GM18867 (cell line): ENCODE measurements around the gene CKS2.
"Not testable (repeated sequence)": the region's sequence is repeated elsewhere in the genome, so short reads cannot be mapped to it uniquely, and the experiment has no call there.

Experiments used
- ATAC-seq: cut with Tn5 transposase; IDR thresholded peaks from one replicate; pipeline ENCODE4 v1.9.1; 2021; ENCODE audit warnings: mild to moderate bottlenecking, moderate library complexity; ENCODE audit not compliant: unreplicated experiment

The CKS2 gene

DNA sequence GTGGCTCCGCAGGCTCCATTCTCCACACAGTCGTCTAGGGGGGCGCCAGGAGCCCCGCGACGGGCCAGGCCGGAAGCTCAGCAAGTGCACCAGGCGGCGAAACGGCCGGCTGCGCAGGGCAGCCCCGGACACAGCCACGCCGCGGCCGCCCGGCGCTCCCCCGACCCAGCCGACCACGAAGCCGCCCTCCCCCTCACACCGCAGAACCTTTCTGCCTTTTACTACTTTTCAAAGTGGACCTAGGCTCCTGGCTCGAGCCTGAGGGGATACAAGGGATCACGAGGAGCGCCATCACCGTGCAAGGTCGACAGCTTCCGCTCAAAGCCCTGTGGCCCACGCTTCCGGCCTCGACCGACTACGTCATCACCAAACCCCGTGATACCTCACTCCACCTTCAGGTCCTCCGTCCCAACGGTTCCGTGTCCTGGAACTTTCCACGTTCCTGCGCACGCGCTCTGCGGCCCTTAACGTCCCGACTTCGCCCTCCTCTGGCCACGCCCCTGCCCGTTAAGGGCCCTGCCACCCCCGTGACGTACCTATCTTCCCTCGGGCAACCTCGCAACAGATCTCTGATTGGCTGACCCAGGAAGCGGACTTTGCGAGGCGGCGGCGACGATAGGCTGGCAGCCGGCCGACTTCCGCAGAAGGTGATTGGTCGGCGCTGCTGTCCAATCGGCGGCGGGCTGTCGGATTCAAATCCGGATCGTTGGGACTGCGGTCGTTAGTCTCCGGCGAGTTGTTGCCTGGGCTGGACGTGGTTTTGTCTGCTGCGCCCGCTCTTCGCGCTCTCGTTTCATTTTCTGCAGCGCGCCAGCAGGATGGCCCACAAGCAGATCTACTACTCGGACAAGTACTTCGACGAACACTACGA lies at the start of gene CKS2:
TSS of gene CKS2 (plus strand) at position 721 of the 871 bp plus-strand sequence. CDS start at position 819, 98 bp downstream.
- ATAC-seq, result peak; percentile 88

DNA sequence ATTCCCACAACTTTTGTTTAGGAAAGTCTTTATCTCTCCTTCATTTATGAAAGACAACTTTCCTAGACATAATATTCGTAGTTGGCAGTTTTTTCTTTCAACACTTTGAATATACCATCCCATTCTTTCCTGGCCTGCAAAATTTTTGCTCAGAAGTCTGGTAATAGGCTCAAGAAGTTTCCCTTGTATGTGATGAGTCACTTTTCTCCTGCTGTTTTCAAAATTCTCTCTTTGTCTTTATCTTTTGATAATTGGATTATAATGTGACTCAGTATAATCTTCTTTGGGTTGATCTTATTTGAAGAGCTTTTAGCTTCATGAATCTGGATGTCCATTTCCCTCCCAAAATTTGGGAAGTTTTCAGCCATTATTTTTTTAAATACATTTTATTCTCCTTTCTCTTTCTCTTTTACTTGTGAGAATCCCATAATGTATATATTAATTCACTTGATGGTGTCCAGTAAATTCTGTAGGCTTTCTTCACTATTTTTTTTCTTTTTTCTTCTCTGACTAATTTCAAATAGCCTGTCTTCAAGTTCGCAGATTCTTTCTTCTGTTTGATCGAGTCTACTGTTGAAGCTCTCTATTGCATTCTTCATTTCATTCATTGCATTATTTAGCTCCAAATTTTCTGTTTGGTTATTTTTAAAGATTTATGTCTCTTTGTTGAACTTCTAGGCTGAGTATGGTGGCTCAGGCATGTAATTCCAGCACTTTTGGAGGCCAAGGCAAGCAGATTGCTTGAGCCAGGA lies 37.3 kb upstream of the CKS2 start:
- ATAC-seq, result no peak

DNA sequence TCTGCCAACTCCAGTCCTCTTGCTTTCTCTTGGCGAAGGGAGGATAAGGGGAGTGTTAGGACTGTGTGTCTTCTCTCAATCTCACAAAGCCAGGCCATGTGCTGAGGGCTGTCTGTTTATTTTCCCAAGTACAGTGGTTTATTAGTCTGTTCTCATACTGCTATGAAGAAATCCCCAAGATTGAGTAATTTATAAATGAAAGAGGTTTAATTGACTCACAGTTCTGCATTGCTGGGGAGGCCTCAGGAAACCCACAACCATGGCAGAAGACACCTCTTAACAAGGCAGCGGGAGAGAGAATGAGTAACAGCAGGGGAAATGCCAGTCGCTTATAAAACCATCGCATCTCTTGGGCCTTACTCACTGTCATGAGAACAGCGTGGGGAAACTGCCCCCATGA lies 36.2 kb upstream of the CKS2 start:
- ATAC-seq, result no peak

DNA sequence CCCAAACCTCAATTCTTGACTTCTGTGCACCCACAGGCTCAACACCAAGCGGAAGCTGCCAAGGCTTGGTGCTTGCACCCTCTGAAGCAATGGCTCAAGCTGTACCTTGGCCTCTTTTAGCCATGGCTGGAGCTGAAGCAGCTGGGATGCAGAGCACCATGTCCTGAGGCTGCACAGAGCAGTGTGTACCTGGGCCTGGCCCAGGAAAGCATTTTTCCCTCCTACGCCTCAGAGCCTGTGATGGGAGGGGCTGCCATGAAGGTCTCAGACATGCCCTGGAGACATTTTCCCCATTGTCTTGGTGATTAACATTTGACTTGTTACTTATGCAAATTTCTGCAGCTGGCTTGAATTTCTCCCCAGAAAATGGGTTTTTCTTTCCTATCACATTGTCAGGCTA lies 35.0 kb upstream of the CKS2 start:
- ATAC-seq, result not testable (repeated sequence)

DNA sequence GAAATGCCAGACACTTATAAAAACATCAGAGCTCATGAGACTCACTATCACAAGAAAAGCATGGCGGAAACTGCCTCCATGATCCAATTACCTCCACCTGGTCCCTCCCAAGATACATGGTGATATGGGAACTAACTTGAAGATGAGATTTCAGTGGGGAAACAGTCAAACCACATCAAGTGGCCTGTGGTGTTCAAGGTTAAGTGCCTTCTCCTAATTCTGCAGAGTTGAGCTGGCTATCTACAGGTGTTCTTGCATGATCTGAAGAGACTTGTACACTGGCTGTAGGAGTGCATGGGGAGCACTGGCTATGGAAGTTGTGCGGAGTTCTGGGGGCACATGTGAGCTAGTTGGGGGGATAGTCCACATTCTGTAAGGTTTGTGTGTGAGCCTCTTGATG lies 34.0 kb upstream of the CKS2 start:
- ATAC-seq, result no peak

DNA sequence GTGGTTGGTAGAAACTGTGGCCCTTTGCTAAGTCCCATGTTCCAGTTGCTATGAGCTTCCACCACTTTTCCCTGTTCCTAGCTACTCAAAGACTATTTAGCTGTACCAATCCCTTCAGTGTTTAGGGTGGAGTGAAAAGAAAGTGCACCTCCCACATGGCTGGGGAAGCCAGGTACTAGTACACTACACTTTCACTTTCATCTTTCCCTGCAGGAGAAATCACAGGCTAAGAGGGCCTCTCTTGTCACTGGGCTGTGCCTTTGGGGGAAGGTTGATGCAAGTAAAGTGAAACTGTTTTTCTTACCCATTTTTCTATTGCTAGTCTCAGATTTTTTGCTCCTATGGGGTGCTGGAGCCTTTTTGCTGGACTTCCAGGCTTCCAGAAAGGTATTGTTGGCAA lies 33.5 kb upstream of the CKS2 start:
- ATAC-seq, result no peak

DNA sequence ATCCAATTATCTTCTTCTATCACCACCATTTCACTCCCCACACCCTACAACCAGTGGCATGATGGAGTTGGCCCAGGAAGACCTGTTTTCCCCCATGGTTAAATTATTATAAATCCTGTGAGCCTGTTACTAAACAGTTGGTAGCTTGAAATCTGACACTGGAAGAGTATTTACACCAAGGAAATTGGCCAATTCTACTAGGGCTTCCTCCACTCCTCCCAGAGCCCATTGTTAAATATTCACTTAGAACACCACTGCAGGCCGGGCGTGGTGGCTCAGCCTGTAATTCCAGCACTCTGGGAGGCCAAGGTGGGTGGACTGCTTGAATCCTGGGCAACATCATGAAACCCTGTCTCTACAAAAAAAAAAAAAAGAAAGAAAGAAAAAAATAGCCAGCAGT lies 32.4 kb upstream of the CKS2 start:
- no peak for ATAC-seq

DNA sequence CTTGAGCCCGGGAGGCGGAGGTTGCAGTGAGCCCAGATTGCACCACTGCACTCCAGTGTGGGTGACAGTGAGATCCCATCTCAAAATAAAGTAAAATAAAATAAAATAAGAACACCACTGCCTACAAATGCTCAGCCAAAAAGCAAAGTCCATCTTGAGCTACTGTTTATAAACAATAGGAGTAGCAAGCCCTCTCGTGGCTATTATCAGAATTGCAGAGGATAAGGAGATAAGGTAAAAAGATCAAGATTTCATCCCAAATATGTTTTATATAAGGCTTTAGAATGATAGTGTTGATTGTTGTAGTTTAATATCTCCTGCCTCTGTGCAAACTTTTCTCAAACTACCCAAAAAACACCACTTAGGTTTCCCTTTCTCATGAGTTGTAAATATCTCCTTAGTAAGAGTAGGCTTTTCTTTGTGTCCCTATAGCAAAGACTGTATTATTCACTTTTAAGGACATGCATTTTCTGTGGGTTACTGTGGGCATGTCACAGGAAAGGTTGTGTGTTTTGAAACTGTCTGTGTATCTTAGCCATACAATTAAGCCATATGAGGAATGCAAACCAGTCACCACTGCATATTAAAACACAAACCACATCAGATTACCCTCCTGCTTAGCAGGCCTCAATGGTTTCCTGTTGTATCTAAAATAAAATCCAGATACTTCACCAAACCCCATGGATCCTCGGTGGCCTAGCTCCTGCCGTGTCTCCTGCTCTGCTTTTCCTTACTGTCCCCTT lies 31.8 kb upstream of the CKS2 start:
- no peak for ATAC-seq

DNA sequence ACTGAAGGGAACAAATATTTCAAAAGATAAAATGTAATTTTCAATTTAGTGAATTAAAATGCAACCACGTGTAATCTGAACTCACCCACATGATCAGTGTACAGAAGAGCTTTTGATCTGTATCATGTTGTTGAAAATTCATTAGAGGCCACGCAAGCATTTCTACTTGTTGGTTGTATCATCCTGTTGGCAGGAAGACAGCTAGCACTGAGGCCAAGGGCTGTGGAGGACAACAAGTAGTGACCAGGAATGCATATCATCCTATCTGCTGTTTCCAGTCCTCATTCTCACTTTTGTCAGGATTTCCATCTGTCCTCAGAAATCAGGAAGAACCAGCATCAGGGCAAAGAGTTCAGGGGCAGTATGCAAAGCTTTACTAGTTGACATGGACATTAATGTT lies 29.9 kb upstream of the CKS2 start:
- no peak for ATAC-seq

DNA sequence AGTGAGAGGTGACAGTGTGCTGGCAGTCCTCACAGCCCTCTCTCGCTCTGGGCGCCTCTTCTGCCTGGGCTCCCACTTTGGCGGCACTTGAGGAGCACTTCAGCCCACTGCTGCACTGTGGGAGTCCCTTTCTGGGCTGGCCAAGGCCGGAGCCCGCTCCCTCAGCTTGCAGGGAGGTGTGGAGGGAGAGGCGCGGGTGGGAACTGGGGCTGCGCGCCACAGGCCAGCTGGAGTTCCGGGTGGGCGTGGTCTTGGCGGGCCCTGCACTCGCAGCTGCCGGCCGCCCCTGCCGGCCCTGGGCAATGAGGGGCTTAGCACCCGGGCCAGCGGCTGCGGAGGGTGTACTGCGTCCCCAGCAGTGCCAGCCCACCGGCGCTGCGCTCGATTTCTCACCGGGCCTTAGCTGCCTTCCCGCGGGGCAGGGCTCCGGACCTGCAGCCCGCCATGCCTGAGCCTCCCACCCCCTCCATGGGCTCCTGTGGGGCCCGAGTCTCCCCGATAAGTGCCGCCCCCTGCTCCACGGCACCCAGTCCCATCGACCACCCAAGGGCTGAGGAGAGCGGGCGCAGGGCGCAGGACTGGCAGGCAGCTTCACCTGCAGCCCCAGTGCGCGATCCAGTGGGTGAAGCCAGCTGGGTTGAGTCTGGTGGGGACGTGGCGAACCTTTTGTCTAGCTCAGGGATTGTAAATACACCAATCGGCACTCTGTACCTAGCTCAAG lies 28.6 kb upstream of the CKS2 start:
- not testable (repeated sequence) for ATAC-seq

DNA sequence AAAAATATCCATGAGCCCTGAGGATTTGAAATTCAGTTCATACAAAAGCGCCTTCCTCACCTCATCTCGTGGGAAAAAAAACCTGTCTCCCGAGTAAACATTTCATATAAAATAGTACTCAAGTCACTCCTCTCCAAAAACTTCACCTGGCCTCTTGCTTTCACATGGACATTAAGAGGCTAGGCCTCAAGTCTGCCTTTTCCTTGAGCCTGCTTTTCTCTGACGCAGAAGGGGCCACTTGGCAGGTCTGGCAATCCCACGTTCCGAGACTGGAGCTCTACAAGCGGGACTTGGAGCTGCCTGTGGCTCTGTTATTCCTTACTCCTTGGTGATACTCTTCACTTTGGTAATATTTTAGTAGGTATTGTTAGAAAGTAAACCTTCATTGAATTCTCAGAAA lies 26.9 kb upstream of the CKS2 start:
- ATAC-seq, result no peak

DNA sequence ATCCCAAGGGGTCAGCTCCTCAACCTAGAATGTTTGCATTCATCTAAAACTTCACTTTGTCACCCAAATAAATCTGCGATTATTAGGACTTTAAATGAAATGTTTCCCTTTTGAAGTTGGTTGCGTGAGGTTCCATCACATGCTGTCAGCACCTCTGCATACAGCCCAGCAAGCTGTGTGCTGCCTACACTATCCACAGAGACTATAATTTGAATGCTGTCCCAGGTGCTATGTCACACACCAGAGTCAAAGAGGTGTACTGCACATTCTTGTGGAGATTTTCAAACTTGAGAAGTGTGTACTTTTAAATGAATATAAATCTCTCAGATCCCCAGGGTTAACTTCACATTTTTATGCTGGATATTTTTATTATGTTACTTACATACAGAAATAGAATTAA lies 19.3 kb upstream of the CKS2 start:
- ATAC-seq, result no peak

DNA sequence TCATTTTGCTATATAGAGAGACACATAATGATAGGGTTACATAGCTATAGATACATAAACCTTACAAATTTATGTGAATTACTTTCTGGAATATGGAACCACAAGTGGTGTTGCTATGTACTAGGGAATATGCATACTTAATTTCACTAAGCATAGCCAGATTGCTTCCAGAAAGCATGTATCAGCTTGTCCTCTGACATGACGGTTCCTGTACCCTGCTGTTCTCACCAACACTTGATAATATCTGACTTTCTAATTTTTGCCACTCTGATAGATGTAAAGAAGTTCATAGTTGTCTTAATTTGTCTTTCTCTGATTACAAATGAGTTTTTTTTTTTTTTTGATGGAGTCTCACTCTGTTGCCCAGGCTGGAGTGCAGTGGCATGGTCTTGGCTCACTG lies 18.0 kb upstream of the CKS2 start:
- ATAC-seq, result no peak

DNA sequence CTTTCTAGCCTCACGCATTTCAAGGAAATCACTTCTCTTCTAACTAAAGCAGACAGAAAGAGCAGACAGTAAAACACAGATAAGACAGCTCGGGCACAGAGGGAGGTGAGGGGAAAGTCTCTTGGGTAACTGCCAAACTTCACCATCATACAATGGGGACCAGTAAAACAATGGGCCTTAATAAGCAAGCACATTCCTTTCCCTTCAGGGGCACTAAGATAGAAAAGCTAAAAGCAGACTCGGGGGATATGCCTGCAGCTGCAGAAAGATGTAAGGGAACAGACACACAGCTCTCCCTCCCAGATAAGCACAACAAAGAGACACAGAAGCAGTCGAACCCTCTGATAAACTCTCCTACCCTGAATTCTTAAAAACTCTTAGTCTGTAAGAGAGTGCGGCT lies 15.6 kb upstream of the CKS2 start:
- ATAC-seq, result no peak

DNA sequence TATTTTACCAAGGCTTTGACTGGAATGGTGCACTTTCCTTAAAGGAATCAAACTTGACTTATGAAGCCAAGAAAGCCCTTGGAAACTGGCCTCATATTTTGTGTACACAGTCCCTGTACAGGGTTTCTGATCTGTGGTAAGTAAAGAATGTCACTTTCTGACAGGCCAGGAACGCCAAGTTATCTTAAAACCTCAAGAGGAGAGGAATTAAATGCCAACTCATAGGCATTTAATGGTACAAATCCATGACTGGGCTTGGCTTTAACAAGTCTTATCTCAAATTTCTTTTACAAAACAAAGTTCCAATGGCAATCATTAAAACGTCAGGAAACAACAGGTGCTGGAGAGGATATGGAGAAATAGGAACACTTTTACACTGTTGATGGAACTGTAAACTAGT lies 9.0 kb upstream of the CKS2 start:
- not testable (repeated sequence) for ATAC-seq

DNA sequence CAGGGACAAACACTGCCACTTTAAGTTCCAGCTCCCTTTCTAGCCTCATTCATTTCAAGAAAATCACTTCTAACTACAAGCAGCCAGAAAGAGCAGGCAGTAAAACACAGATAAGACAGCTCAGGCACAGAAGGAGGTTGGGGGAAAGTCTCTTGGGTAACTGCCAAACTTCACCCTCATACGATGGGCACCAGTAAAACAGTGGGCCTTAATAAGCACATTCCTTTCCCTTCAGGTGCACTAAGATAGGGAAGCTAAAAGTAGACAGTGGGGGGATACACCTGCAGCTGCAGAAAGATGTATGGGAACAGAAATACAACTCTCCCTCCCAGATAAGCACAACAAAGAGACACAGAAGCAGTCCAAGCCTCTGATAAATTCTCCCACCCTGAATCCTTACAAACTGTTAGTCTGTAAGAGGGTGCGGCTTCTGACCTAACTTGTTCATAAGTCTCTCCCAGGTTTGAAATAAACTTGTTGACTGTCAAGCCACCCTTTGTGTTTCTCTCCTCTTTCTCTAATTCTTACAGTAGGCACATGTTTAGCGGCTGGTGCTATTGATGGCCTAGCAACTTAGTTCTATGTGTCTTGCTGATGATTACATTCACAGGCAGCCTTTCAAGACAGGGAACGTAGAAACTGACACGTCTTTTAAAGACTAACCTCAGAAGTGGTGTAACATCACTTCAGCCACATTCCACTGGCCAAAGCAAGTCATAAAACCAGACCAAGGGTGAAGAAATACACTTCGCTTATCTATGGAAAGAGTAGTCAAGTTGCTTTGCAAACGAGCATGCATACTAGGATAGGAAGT lies 6.8 kb upstream of the CKS2 start:
- peak; percentile 36 for ATAC-seq

DNA sequence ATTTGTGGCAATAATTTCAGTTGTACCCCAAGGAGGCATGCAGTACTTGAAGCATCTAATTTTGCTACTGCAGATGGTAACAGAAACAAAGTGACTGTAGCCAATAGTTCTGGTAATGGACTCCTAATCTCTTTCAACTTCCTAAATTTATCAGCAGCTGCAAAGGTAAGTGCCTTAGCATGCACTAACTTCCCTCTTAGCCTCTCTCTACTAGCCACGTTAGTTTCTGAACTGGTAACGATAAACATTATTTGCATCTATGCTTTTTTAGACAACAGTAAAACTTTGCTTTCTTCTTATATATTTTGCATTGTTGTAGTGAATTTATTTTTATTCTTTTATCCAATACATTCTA lies 6.2 kb upstream of the CKS2 start:
- ATAC-seq, result peak; percentile 50

DNA sequence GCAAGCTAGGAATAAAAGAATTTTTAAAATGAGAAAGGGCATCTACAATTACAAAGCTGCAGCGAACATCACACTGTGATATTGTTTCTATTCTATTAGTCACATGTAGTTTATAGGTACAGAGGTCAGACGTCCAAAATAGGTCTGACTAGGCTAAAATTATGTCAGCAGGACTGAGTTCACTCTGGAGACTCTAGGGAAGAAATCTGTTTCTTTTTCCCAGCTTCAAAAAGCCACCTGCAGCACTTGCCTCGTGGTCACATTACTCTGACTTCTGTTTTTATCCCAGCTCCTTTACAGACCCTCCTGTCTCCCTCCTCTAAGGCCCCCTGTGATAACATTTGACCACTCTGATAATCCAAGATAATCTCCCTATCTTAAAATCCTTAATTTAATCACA lies 5.1 kb upstream of the CKS2 start:
- no peak for ATAC-seq

DNA sequence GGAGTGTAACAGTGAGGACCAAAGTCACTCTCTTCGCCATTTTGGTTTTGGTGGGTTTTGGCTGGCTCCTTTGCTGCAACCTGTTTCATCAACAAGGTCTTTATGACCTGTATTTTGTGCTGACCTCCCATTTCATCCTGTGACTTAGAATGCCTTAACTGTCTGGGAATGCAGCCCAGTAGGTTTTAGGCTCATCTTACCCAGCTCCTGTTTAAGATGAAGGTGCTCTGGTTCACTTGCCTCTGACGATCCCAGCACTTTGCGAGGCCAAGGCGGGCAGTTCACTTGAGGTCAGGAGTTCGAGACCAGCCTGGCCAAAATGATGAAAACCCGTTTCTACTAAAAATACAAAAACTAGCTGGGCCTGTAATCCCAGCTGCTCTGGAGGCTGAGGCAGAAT lies 1.8 kb upstream of the CKS2 start:
- no peak for ATAC-seq
